ENCODE data around the gene C5AR1.
"Not testable (repeated sequence)": the region's sequence is repeated elsewhere in the genome, so short reads cannot be mapped to it uniquely, and the experiment has no call there.

Gene C5AR1

GRCh38 chr19:47275791-47276461, 33.7 kb upstream of the C5AR1 start:
- Histone ChIP-seq H3K4me3 (ENCODE audit: severe bottlenecking) (no peak overlapping the region), H3K27ac (ENCODE audit: poor library complexity, severe bottlenecking) (no peak overlapping the region), H3K4me1 (ENCODE audit: insufficient read depth, poor library complexity, severe bottlenecking) (no peaks in the 10 kb centered on the region), H3K36me3 (ENCODE audit: low read depth) (0 out of 2 replicates have a peak, but pooled peaks cover 1% of the 10 kb centered on the region), H3K9me3 (ENCODE audit: severe bottlenecking) (no peaks in the 10 kb centered on the region), H3K27me3 (ENCODE audit: insufficient read depth, poor library complexity, severe bottlenecking) (no peaks in the 10 kb centered on the region)
- DNase-seq (ENCODE audit: low spot score) (no peak), ATAC-seq (ENCODE audit: low read depth) (no peak)
- TF ChIP-seq CTCF (IDR thresholded peaks at IDR 0.05; ENCODE audit: poor library complexity, severe bottlenecking) = no peak

GRCh38 chr19:47276513-47276912, 33.1 kb upstream of the C5AR1 start:
- H3K4me1 ChIP-seq (ENCODE audit: insufficient read depth, poor library complexity, severe bottlenecking); H3K36me3 ChIP-seq (ENCODE audit: low read depth); H3K9me3 ChIP-seq (ENCODE audit: severe bottlenecking); H3K27me3 ChIP-seq (ENCODE audit: insufficient read depth, poor library complexity, severe bottlenecking); H3K4me3 ChIP-seq (ENCODE audit: severe bottlenecking); ATAC-seq (ENCODE audit: low read depth); DNase-seq (ENCODE audit: low spot score); H3K27ac ChIP-seq (ENCODE audit: poor library complexity, severe bottlenecking): not testable (repeated sequence)

- no peak for DNase-seq (ENCODE audit: low spot score)
- Histone ChIP-seq H3K4me3 (ENCODE audit: severe bottlenecking) (no peak overlapping the region), H3K9me3 (ENCODE audit: severe bottlenecking) (no peaks in the 10 kb centered on the region), H3K27me3 (ENCODE audit: insufficient read depth, poor library complexity, severe bottlenecking) (no peaks in the 10 kb centered on the region), H3K27ac (ENCODE audit: poor library complexity, severe bottlenecking) (no peak overlapping the region), H3K4me1 (ENCODE audit: insufficient read depth, poor library complexity, severe bottlenecking) (no peaks in the 10 kb centered on the region), H3K36me3 (ENCODE audit: low read depth) (no peaks in the 10 kb centered on the region)
- ATAC-seq (ENCODE audit: low read depth) = no peak
- TF ChIP-seq CTCF (IDR thresholded peaks at IDR 0.05; ENCODE audit: poor library complexity, severe bottlenecking) = peak; percentile 32
These were observed 29.4 kb upstream of the C5AR1 start for GRCh38 chr19:47280183-47280797.

GRCh38 chr19:47283405-47284059, 26.1 kb upstream of the C5AR1 start:
- H3K27ac ChIP-seq (ENCODE audit: poor library complexity, severe bottlenecking) = no peak overlapping the region
- H3K4me3 ChIP-seq (ENCODE audit: severe bottlenecking) = no peak overlapping the region
- no peaks in the 10 kb centered on the region for H3K4me1 ChIP-seq (ENCODE audit: insufficient read depth, poor library complexity, severe bottlenecking)
- no peaks in the 10 kb centered on the region for H3K9me3 ChIP-seq (ENCODE audit: severe bottlenecking)
- TF ChIP-seq CTCF (IDR thresholded peaks at IDR 0.05; ENCODE audit: poor library complexity, severe bottlenecking) = no peak
- DNase-seq (ENCODE audit: low spot score) (no peak), ATAC-seq (ENCODE audit: low read depth) (no peak)
- H3K36me3 ChIP-seq (ENCODE audit: low read depth) = no peaks in the 10 kb centered on the region
- H3K27me3 ChIP-seq (ENCODE audit: insufficient read depth, poor library complexity, severe bottlenecking) = no peaks in the 10 kb centered on the region

- no peaks in the 10 kb centered on the region for H3K9me3 ChIP-seq (ENCODE audit: severe bottlenecking)
- H3K4me3 ChIP-seq (ENCODE audit: severe bottlenecking) = no peak overlapping the region
- no peak overlapping the region for H3K27ac ChIP-seq (ENCODE audit: poor library complexity, severe bottlenecking)
- no peaks in the 10 kb centered on the region for H3K27me3 ChIP-seq (ENCODE audit: insufficient read depth, poor library complexity, severe bottlenecking)
- H3K4me1 ChIP-seq (ENCODE audit: insufficient read depth, poor library complexity, severe bottlenecking) = no peaks in the 10 kb centered on the region
- no peaks in the 10 kb centered on the region for H3K36me3 ChIP-seq (ENCODE audit: low read depth)
- peak; percentile 92 for TF ChIP-seq CTCF (IDR thresholded peaks at IDR 0.05; ENCODE audit: poor library complexity, severe bottlenecking)
- ATAC-seq (ENCODE audit: low read depth) (0 out of 3 replicates have a peak, but pooled peaks have one; percentile 22), DNase-seq (ENCODE audit: low spot score) (no peak)
These were observed 25.2 kb upstream of the C5AR1 start for GRCh38 chr19:47284324-47284899.
